ENCODE measurements around the gene SH3RF3.

The SH3RF3 gene

GRCh38 chr2:109298851-109299250 is 169.8 kb downstream of the SH3RF3 start:
- peaks cover 1% of the 10 kb centered on the region; the same call in 1 of the 2 replicates for H3K27me3 ChIP-seq (replicated peaks; ENCODE audit: control insufficient read depth, insufficient read depth, low read length)
- no peak for TF ChIP-seq CTCF (IDR thresholded peaks at IDR 0.05; ENCODE audit: insufficient read depth, low read length, poor library complexity, severe bottlenecking)
- H3K4me3 ChIP-seq (replicated peaks; ENCODE audit: low read depth, low read length): no peak overlapping the region
- no peaks in the 10 kb centered on the region for H3K36me3 ChIP-seq (ENCODE audit: control insufficient read depth, insufficient read depth, low read length)
- DNase-seq (ENCODE audit: extremely low read depth, insufficient read length): no peak

- TF ChIP-seq CTCF (IDR thresholded peaks at IDR 0.05; ENCODE audit: insufficient read depth, low read length, poor library complexity, severe bottlenecking): no peak
- no peak overlapping the region for H3K4me3 ChIP-seq (replicated peaks; ENCODE audit: low read depth, low read length)
- H3K27me3 ChIP-seq (replicated peaks; ENCODE audit: control insufficient read depth, insufficient read depth, low read length): peaks cover 1% of the 10 kb centered on the region; the same call in 1 of the 2 replicates
- H3K36me3 ChIP-seq (ENCODE audit: control insufficient read depth, insufficient read depth, low read length): no peaks in the 10 kb centered on the region
- no peak for DNase-seq (ENCODE audit: extremely low read depth, insufficient read length)
These were observed 170.5 kb downstream of the SH3RF3 start for GRCh38 chr2:109299536-109299935.

- H3K27me3 ChIP-seq (replicated peaks; ENCODE audit: control insufficient read depth, insufficient read depth, low read length): peaks cover 1% of the 10 kb centered on the region; the same call in 1 of the 2 replicates
- H3K4me3 ChIP-seq (replicated peaks; ENCODE audit: low read depth, low read length): no peak overlapping the region
- no peak for DNase-seq (ENCODE audit: extremely low read depth, insufficient read length)
- H3K36me3 ChIP-seq (ENCODE audit: control insufficient read depth, insufficient read depth, low read length): no peaks in the 10 kb centered on the region
- TF ChIP-seq CTCF (IDR thresholded peaks at IDR 0.05; ENCODE audit: insufficient read depth, low read length, poor library complexity, severe bottlenecking): no peak
These were observed 171.6 kb downstream of the SH3RF3 start for GRCh38 chr2:109300582-109300981.

- Histone ChIP-seq H3K4me3 (replicated peaks; ENCODE audit: low read depth, low read length) (no peak overlapping the region), H3K27me3 (replicated peaks; ENCODE audit: control insufficient read depth, insufficient read depth, low read length) (peaks cover 1% of the 10 kb centered on the region; the same call in 1 of the 2 replicates), H3K36me3 (ENCODE audit: control insufficient read depth, insufficient read depth, low read length) (no peaks in the 10 kb centered on the region)
- DNase-seq (ENCODE audit: extremely low read depth, insufficient read length): no peak
- no peak for TF ChIP-seq CTCF (IDR thresholded peaks at IDR 0.05; ENCODE audit: insufficient read depth, low read length, poor library complexity, severe bottlenecking)
These were observed 172.7 kb downstream of the SH3RF3 start for GRCh38 chr2:109301746-109302145.

GRCh38 chr2:109302319-109302718 is 173.3 kb downstream of the SH3RF3 start:
- Histone ChIP-seq H3K36me3 (ENCODE audit: control insufficient read depth, insufficient read depth, low read length) (no peaks in the 10 kb centered on the region), H3K27me3 (replicated peaks; ENCODE audit: control insufficient read depth, insufficient read depth, low read length) (peaks cover 1% of the 10 kb centered on the region; the same call in 1 of the 2 replicates), H3K4me3 (replicated peaks; ENCODE audit: low read depth, low read length) (no peak overlapping the region)
- no peak for DNase-seq (ENCODE audit: extremely low read depth, insufficient read length)
- TF ChIP-seq CTCF (IDR thresholded peaks at IDR 0.05; ENCODE audit: insufficient read depth, low read length, poor library complexity, severe bottlenecking): no peak

GRCh38 chr2:109304242-109304641 is 175.2 kb downstream of the SH3RF3 start:
- TF ChIP-seq CTCF (IDR thresholded peaks at IDR 0.05; ENCODE audit: insufficient read depth, low read length, poor library complexity, severe bottlenecking): no peak
- H3K27me3 ChIP-seq (replicated peaks; ENCODE audit: control insufficient read depth, insufficient read depth, low read length): peaks cover 1% of the 10 kb centered on the region; the same call in 1 of the 2 replicates
- no peak overlapping the region for H3K4me3 ChIP-seq (replicated peaks; ENCODE audit: low read depth, low read length)
- DNase-seq (ENCODE audit: extremely low read depth, insufficient read length): no peak
- H3K36me3 ChIP-seq (ENCODE audit: control insufficient read depth, insufficient read depth, low read length): no peaks in the 10 kb centered on the region
